ENCODE data around the gene MGAT4A. TPM values are rescaled to one million over a fixed set of nuclear protein-coding genes. Genes with fewer than 3 reads are reported as not detected.

The MGAT4A gene
- total RNA-seq, 1 experiment from 2014 or later = 23.0 TPM

DNA sequence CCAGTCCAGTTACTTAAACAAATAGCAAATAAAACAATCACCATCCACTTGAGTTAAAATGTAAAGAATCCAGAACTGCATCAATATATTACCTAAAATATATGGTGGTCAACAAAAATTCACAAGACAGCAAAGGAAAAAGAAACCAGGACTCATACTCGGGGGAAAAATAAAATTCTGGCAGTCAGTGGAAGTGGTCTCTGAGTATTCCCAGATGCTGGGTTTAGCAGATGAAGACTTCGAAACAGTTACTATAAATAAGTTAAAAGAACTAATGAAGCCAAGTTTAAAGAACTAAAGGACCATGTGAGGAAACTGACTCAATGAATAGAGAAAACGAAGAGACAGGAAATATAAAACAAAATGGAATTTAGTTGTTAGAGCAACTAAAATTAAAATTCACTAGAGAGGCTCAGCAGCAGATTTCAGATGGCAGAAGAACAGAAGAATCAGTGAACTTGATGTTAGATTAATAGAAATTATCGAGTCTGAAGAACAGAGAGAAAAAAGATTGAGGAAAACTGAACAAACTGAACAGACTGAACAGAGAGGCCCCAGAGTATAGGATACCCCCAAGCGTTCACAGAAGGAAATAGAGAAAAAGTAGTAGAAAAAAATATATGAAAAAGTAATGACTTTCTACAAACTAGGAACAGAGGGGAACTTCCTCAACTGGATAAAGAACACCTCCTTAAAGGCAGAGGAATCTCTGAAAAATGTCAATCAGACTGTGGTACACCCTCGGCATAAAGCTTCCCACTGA, 27.9 kb downstream of the MGAT4A start:
- intact Hi-C loops (cut with micrococcal nuclease; ENCODE audit: unreplicated experiment) = no loop called here
- Mint-ChIP-seq H3K4me3 (ENCODE audit: low read depth, unreplicated experiment) (peak overlapping the region; percentile 2), H3K9me3 (ENCODE audit: low read depth, unreplicated experiment) (no peaks in the 10 kb centered on the region), H3K36me3 (ENCODE audit: insufficient read depth, unreplicated experiment) (no peaks in the 10 kb centered on the region), H3K4me1 (ENCODE audit: low read depth, unreplicated experiment) (peaks cover 43% of the 10 kb centered on the region), H3K27ac (ENCODE audit: unreplicated experiment) (no peak overlapping the region), H3K27me3 (ENCODE audit: unreplicated experiment) (no peaks in the 10 kb centered on the region)
- no TSS peak for BruUV-seq (replicated peaks)
- TF ChIP-seq, protein P1, sequence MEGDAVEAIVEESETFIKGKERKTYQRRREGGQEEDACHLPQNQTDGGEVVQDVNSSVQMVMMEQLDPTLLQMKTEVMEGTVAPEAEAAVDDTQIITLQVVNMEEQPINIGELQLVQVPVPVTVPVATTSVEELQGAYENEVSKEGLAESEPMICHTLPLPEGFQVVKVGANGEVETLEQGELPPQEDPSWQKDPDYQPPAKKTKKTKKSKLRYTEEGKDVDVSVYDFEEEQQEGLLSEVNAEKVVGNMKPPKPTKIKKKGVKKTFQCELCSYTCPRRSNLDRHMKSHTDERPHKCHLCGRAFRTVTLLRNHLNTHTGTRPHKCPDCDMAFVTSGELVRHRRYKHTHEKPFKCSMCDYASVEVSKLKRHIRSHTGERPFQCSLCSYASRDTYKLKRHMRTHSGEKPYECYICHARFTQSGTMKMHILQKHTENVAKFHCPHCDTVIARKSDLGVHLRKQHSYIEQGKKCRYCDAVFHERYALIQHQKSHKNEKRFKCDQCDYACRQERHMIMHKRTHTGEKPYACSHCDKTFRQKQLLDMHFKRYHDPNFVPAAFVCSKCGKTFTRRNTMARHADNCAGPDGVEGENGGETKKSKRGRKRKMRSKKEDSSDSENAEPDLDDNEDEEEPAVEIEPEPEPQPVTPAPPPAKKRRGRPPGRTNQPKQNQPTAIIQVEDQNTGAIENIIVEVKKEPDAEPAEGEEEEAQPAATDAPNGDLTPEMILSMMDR (IDR thresholded peaks at IDR 0.05; ENCODE audit: unreplicated experiment) = no peak
- CTCF ChIA-PET = no interaction called here
- no peak for DNase-seq

DNA sequence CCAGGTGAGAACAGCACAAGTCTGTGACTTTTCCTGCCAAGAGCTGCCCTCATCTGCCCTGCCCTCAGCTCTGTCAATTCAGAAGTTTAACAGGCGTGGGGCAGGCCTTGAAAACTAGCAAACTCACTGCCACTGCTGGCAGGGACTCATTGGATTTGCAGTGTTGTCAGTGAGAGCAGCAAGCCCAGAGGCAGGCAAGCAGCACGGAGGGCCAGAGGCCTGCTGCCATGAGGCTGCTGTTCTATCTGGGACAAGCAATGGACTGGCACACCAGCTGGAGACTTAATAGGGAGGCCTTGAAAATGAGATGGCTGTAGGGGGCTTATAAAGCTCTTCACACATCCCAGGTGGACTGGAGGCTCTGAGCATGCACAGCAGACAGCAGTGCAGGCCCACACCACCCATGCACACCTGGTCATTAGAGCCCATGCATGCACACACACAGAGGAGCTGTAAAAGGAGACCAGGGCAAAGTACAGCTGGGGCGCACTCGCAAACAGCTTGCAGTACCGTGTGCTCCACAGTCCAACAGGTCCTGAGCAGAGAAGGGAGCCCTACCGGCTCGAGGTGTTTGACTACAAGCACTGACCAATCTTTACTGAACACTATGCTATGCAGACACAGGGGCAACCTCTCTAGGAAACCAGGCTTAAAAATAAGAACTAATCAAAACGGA, 28.7 kb downstream of the MGAT4A start:
- no peak overlapping the region for H3K27ac Mint-ChIP-seq (ENCODE audit: unreplicated experiment)
- H3K4me1 Mint-ChIP-seq (ENCODE audit: low read depth, unreplicated experiment) = peaks cover 43% of the 10 kb centered on the region
- CTCF ChIA-PET = interaction anchor here (0.6 kb wide), 1 partner anchor 135 kb away, joined by 8 read pairs; no protein-coding TSS in a partner anchor
- H3K36me3 Mint-ChIP-seq (ENCODE audit: insufficient read depth, unreplicated experiment) = no peaks in the 10 kb centered on the region
- intact Hi-C loops (cut with micrococcal nuclease; ENCODE audit: unreplicated experiment) = no loop called here
- DNase-seq = no peak
- no TSS peak for BruUV-seq (replicated peaks)
- peak overlapping the region; percentile 2 for H3K4me3 Mint-ChIP-seq (ENCODE audit: low read depth, unreplicated experiment)
- TF ChIP-seq, protein P1 (IDR thresholded peaks at IDR 0.05; ENCODE audit: unreplicated experiment) = no peak
- no peaks in the 10 kb centered on the region for H3K9me3 Mint-ChIP-seq (ENCODE audit: low read depth, unreplicated experiment)
- no peaks in the 10 kb centered on the region for H3K27me3 Mint-ChIP-seq (ENCODE audit: unreplicated experiment)

DNA sequence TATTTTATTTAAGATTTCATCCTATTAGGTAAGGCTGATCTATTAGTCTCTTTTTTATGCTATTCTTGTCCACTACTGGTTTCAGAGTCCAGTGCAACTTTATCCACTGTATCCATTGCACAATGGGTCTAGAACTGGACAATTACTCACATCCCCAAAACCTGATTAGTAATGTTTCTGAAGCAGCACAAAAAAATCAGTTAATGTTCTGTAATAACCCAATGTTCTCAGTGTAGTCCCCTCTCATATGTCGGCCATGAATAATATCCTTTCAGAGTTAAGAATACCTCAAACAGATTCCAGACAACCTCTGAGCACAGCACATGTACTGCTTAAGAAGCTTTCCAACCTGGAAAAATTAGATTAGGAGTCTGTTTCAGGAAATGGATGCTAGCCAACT, 29.7 kb downstream of the MGAT4A start:
- Mint-ChIP-seq H3K36me3 (ENCODE audit: insufficient read depth, unreplicated experiment) (no peaks in the 10 kb centered on the region), H3K4me3 (ENCODE audit: low read depth, unreplicated experiment) (no peak overlapping the region), H3K27me3 (ENCODE audit: unreplicated experiment) (no peaks in the 10 kb centered on the region), H3K9me3 (ENCODE audit: low read depth, unreplicated experiment) (no peaks in the 10 kb centered on the region), H3K27ac (ENCODE audit: unreplicated experiment) (no peak overlapping the region), H3K4me1 (ENCODE audit: low read depth, unreplicated experiment) (peaks cover 43% of the 10 kb centered on the region)
- TF ChIP-seq, protein P1 (IDR thresholded peaks at IDR 0.05; ENCODE audit: unreplicated experiment) = no peak
- DNase-seq = no peak
- CTCF ChIA-PET = no interaction called here
- intact Hi-C loops (cut with micrococcal nuclease; ENCODE audit: unreplicated experiment) = no loop called here
- BruUV-seq (replicated peaks) = no TSS peak

DNA sequence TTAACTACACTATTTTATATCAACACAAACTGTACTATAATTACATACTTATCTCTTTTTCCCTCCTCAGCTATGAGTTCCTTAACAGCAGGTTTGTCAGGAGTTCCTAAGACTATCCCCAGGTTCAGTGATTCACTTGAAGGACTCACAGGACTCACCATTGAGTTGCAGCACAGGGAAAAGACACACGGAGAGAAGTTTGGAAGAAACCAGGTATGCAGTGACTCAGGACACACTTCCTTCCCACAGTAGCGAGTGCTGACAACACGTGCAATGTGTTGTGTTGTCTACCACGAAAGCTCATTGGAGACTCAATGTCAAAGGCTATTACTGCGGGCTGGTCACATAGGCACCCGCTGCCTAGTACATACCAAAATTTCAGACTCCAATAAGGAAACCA, 32.0 kb downstream of the MGAT4A start:
- CTCF ChIA-PET = no interaction called here
- no peaks in the 10 kb centered on the region for H3K9me3 Mint-ChIP-seq (ENCODE audit: low read depth, unreplicated experiment)
- H3K27ac Mint-ChIP-seq (ENCODE audit: unreplicated experiment) = no peak overlapping the region
- H3K4me3 Mint-ChIP-seq (ENCODE audit: low read depth, unreplicated experiment) = no peak overlapping the region
- DNase-seq = no peak
- intact Hi-C loops (cut with micrococcal nuclease; ENCODE audit: unreplicated experiment) = no loop called here
- peaks cover 33% of the 10 kb centered on the region for H3K4me1 Mint-ChIP-seq (ENCODE audit: low read depth, unreplicated experiment)
- H3K27me3 Mint-ChIP-seq (ENCODE audit: unreplicated experiment) = no peaks in the 10 kb centered on the region
- TF ChIP-seq, protein P1 (IDR thresholded peaks at IDR 0.05; ENCODE audit: unreplicated experiment) = no peak
- BruUV-seq (replicated peaks) = no TSS peak
- no peaks in the 10 kb centered on the region for H3K36me3 Mint-ChIP-seq (ENCODE audit: insufficient read depth, unreplicated experiment)

Measured in Calu3 (cell line).